Measurements from ENCODE around the gene TRABD. TPM values are rescaled to one million over a fixed set of nuclear protein-coding genes. Genes with fewer than 3 reads are reported as not detected.

The TRABD gene
- polyA plus RNA-seq, 1 of the 3 experiments (the other 2 are of a cell fraction) = 50.6 TPM

GRCh38 chr22:50183141-50183971 is 2.4 kb upstream of the TRABD start:
- 81% methylated on average over 9 of the region's 19 CpGs for WGBS (ENCODE audit: low lambda C conversion rate)
- Histone ChIP-seq H3K4me3 (ENCODE audit: low read depth in 2 of 2, low read length in 1 of 2) (no peak overlapping the region), H3K36me3 (replicated peaks in 1 of 2; ENCODE audit: control insufficient read depth in 1 of 2, insufficient read depth in 2 of 2, low read length in 1 of 2) (peaks cover 0 to under 1% of the 10 kb centered on the region in 2 experiments), H3K79me2 (ENCODE audit: insufficient read depth) (peaks cover 23% of the 10 kb centered on the region), H3K9ac (no peak overlapping the region), H4K20me1 (ENCODE audit: insufficient read depth) (no peaks in the 10 kb centered on the region), H3K27ac (ENCODE audit: low read depth in 2 of 2, low read length in 1 of 2) (peak overlapping the region in 1 of 2 experiments; percentile 47; a peak in 1 of 4 replicates), H3K9me3 (no peaks in the 10 kb centered on the region), H2AFZ (ENCODE audit: low read depth) (no peak overlapping the region), H3K4me1 (ENCODE audit: control insufficient read depth in 1 of 2, insufficient read depth in 2 of 2, low read depth in 1 of 2, low read length in 1 of 2) (peaks cover 0 to 24% of the 10 kb centered on the region in 2 experiments; a peak in 2 of 4 replicates), H3K9me2 (no peaks in the 10 kb centered on the region), H3K27me3 (ENCODE audit: insufficient read depth) (no peaks in the 10 kb centered on the region), H3K4me2 (no peak overlapping the region), H3F3A (replicated peaks; ENCODE audit: insufficient read depth) (no peaks in the 10 kb centered on the region)
- CTCF ChIA-PET = interaction anchor here (1.2 kb wide), 2 partner anchors 10 to 36 kb away, joined by 3 to 5 read pairs; no protein-coding TSS in a partner anchor
- no peak for TF ChIP-seq TEAD4 (IDR thresholded peaks at IDR 0.05; ENCODE audit: borderline replicate concordance, insufficient read depth)
- no peak for TF ChIP-seq TCF12 (IDR thresholded peaks at IDR 0.05)
- TF ChIP-seq SMC3 (IDR thresholded peaks at IDR 0.05; ENCODE audit: low read depth, low read length) = no peak
- no peak for TF ChIP-seq YY1 (IDR thresholded peaks at IDR 0.05; ENCODE audit: low read depth)
- TF ChIP-seq USF1 (IDR thresholded peaks at IDR 0.05; ENCODE audit: borderline replicate concordance, low read depth) = no peak
- no peak for TF ChIP-seq FOXJ3 (CRISPR knock-in tag; IDR thresholded peaks at IDR 0.05)
- no peak for DNase-seq
- POLR2A ChIA-PET = no interaction called here

GRCh38 chr22:50184004-50184901 is 1.5 kb upstream of the TRABD start:
- Histone ChIP-seq H3K79me2 (ENCODE audit: insufficient read depth) (peaks cover 32% of the 10 kb centered on the region), H2AFZ (ENCODE audit: low read depth) (no peak overlapping the region), H3K4me3 (ENCODE audit: low read depth in 2 of 2, low read length in 1 of 2) (no peak overlapping the region), H3K36me3 (replicated peaks in 1 of 2; ENCODE audit: control insufficient read depth in 1 of 2, insufficient read depth in 2 of 2, low read length in 1 of 2) (peaks cover 0 to 5% of the 10 kb centered on the region in 2 experiments), H3K4me1 (ENCODE audit: control insufficient read depth in 1 of 2, insufficient read depth in 2 of 2, low read depth in 1 of 2, low read length in 1 of 2) (peaks cover 0 to 33% of the 10 kb centered on the region in 2 experiments; a peak in 2 of 4 replicates), H3K27ac (ENCODE audit: low read depth in 2 of 2, low read length in 1 of 2) (peak overlapping the region in 1 of 2 experiments; percentile 47; a peak in 1 of 4 replicates), H3K9ac (no peak overlapping the region), H3K27me3 (ENCODE audit: insufficient read depth) (no peaks in the 10 kb centered on the region), H3K4me2 (no peak overlapping the region), H4K20me1 (ENCODE audit: insufficient read depth) (0 out of 2 replicates have a peak, but pooled peaks cover 6% of the 10 kb centered on the region), H3K9me2 (no peaks in the 10 kb centered on the region), H3K9me3 (no peaks in the 10 kb centered on the region), H3F3A (replicated peaks; ENCODE audit: insufficient read depth) (no peaks in the 10 kb centered on the region)
- ChIA-PET CTCF (interaction anchor here (1.2 kb wide), 2 partner anchors 11 to 37 kb away, joined by 3 to 5 read pairs; no protein-coding TSS in a partner anchor), POLR2A (no interaction called here)
- WGBS (ENCODE audit: low lambda C conversion rate) = 98% methylated on average over 17 of the region's 32 CpGs
- DNase-seq = no peak
- no peak for TF ChIP-seq ELF1 (IDR thresholded peaks at IDR 0.05)
- TF ChIP-seq TAF1 (IDR thresholded peaks at IDR 0.05; ENCODE audit: borderline replicate concordance, low read depth, low read length) = no peak
- TF ChIP-seq REST (IDR thresholded peaks at IDR 0.05; ENCODE audit: low read depth, low read length) = no peak
- no peak for TF ChIP-seq IRF3 (IDR thresholded peaks at IDR 0.05; ENCODE audit: low read depth, low read length)
- TF ChIP-seq NFIC (IDR thresholded peaks at IDR 0.05; ENCODE audit: borderline replicate concordance) = no peak
- no peak for TF ChIP-seq FOXM1 (IDR thresholded peaks at IDR 0.05; ENCODE audit: low read depth)
- TF ChIP-seq ZBTB33 (IDR thresholded peaks at IDR 0.05; ENCODE audit: borderline replicate concordance, low read depth) = no peak
- no peak for TF ChIP-seq FOXJ3 (CRISPR knock-in tag; IDR thresholded peaks at IDR 0.05)
- TF ChIP-seq SMC3 (IDR thresholded peaks at IDR 0.05; ENCODE audit: low read depth, low read length) = no peak
- no peak for TF ChIP-seq CHD2 (IDR thresholded peaks at IDR 0.05; ENCODE audit: low read length, partially characterized antibody)
- no peak for TF ChIP-seq EP300 (IDR thresholded peaks at IDR 0.05; ENCODE audit: borderline replicate concordance in 1 of 2, low read depth in 1 of 2, low read length in 1 of 2)

All from SK-N-SH (cell line).